Ovary (tissue), 9 donors: ENCODE data around the gene SLC25A39. TPM values are rescaled to one million over a fixed set of nuclear protein-coding genes. Genes with fewer than 3 reads are reported as not detected.
A peak's percentile ranks its signal among the peaks of the same experiment; 100 is the strongest.

Source experiments
- DNase-seq, 5 donors: peaks; one replicate each; pipeline ENCODE4 v3.0.0-alpha.2; 2019 to 2020
- H3K27ac ChIP-seq, 2 donors: fragments of 200-600 bp; one replicate each; pipeline versions ENCODE4 v1.5.1 to v1.8.0; 2019 to 2022
- H3K27me3 ChIP-seq: fragments of 200-600 bp; one replicate; pipeline ENCODE4 v1.8.0; 2022
- H3K36me3 ChIP-seq: fragments of 200-600 bp; sonication (generic); one replicate; pipeline ENCODE4 v1.5.1; 2019
- H3K4me1 ChIP-seq: one replicate; pipeline ENCODE4 v1.8.1; 2013; ENCODE audit warnings: mild to moderate bottlenecking, moderate library complexity; ENCODE audit not compliant: insufficient read depth
- H3K4me3 ChIP-seq: fragments of 200-600 bp; sonication (generic); one replicate; pipeline ENCODE4 v1.5.1; 2017
- H3K9me3 ChIP-seq, 2 donors: fragments of 200-600 bp in 1 of 2; sonication (generic) in 1 of 2; one replicate each; pipeline versions ENCODE4 v1.5.1 to v1.8.1; 2013 to 2019; ENCODE audit warnings: mild to moderate bottlenecking in 1 of 2, moderate library complexity in 1 of 2
- CTCF ChIP-seq, 3 donors: fragments of 450-650 bp in 2 of 3; fragments of 200-600 bp in 1 of 3; IDR thresholded peaks; one replicate each; pipeline versions ENCODE4 v1.5.1 to v1.8.0; 2016 to 2022; ENCODE audit warnings: antibody characterized with exemption in 3 of 3, mild to moderate bottlenecking in 1 of 3
- EP300 ChIP-seq: sonication (generic); formaldehyde crosslinking; IDR thresholded peaks from one replicate; pipeline ENCODE4 v1.6.1; 2017; ENCODE audit warnings: antibody characterized with exemption
- POLR2A ChIP-seq: fragments of 450-650 bp; IDR thresholded peaks from one replicate; pipeline ENCODE4 v1.6.1; 2017; ENCODE audit warnings: antibody characterized with exemption, mild to moderate bottlenecking, moderate library complexity
- WGBS, 3 donors: extraction: QIAGEN DNeasy Blood & Tissue Kit in 1 of 3; methylation state at CpG; one replicate each; pipeline versions ENCODE4 v1.1.5 to v1.1.7; 2013 to 2017; 5-methylcytosine and 5-hydroxymethylcytosine counted together
- intact Hi-C, 4 donors: fragments of 100-400 bp; cut with DNase I; formaldehyde crosslinking; loops; one replicate each; pipeline versions ENCODE4 v1.11.0 to v1.15.1; 2022 to 2023
- polyA plus RNA-seq, 2 donors: library from polyadenylated mRNA; stranded (reverse); fragments of 200-250 nt in 1 of 2; fragments of 350-450 nt in 1 of 2; fragmentation: Illumina TruSeq in 1 of 2; extraction: RNeasy Lipid Tissue Mini Kit (QIAGEN cat#74804) in 1 of 2; gene quantifications; one replicate each; pipeline ENCODE4 v1.2.3, GENCODE V29; 2013 to 2014
- total RNA-seq, 7 donors: library from RNA; depleted of rRNA in 2 of 7; stranded (reverse); fragments of >200 nt in 2 of 7; fragmentation: NEBNext Ultra II Directional in 3 of 7; extraction: Animal tissue kit (Norgen Biotek cat#: 25700) in 3 of 7; gene quantifications; one replicate each; pipeline versions ENCODE4 v1.1.0 to v1.2.4, GENCODE V29; 2016 to 2023
- donor health status: DM: no; HTN: no; CAD: no; lungs with moderate emphysema.
- donor health status: DM: no; HTN: no; CAD: no.
- donor health status: Bipolar disorder and iron deficiency.
- donor health status: DM: yes; HTN: yes; CAD: no.
- donor health status: DM: no; HTN: no; CAD: no.
- donor health status: DM: yes; HTN: yes; CAD: no.

Gene SLC25A39
- total and polyA plus RNA-seq, 9 donors, result 15.9 to 111 (median 63.8) TPM

- Histone ChIP-seq H3K4me3 (no peak overlapping the region), H3K36me3 (no peaks in the 10 kb centered on the region), H3K27ac (peak overlapping the region in 1 of 2 donors; percentile 81), H3K27me3 (no peaks in the 10 kb centered on the region), H3K4me1 (peaks cover 12% of the 10 kb centered on the region), H3K9me3 (no peaks in the 10 kb centered on the region)
- 15 to 27% (median 21%) methylated on average over 20 of the region's 20 CpGs for WGBS, 3 donors
- intact Hi-C loops, result no loop called here
- DNase-seq, result peak; percentile 86 to 91 (median 87)
- TF ChIP-seq EP300 (no peak), CTCF (IDR thresholded peaks at IDR 0.05) (no peak), POLR2A (no peak)
These were observed 44.8 kb downstream of the SLC25A39 start for GRCh38 chr17:44279666-44280391.

GRCh38 chr17:44279346-44279665 lies 45.3 kb downstream of the SLC25A39 start:
- TF ChIP-seq CTCF (IDR thresholded peaks at IDR 0.05) (no peak), EP300 (no peak)
- H3K9me3 ChIP-seq, result no peaks in the 10 kb centered on the region
- H3K4me3 ChIP-seq, result no peak overlapping the region
- intact Hi-C loops, result no loop called here
- peaks cover 12% of the 10 kb centered on the region for H3K4me1 ChIP-seq
- no peak for DNase-seq
- H3K27ac ChIP-seq, result peak overlapping the region in 1 of 2 donors; percentile 81
- no peaks in the 10 kb centered on the region for H3K27me3 ChIP-seq
- no peaks in the 10 kb centered on the region for H3K36me3 ChIP-seq
- 64 to 78% (median 75%) methylated on average over 2 of the region's 2 CpGs for WGBS, 3 donors

GRCh38 chr17:44277976-44278375 lies 46.6 kb downstream of the SLC25A39 start:
- Histone ChIP-seq H3K27me3 (no peaks in the 10 kb centered on the region), H3K36me3 (no peaks in the 10 kb centered on the region), H3K4me3 (no peak overlapping the region), H3K9me3 (no peaks in the 10 kb centered on the region), H3K4me1 (peaks cover 12% of the 10 kb centered on the region), H3K27ac (no peak overlapping the region)
- intact Hi-C loops, result no loop called here
- no peak for DNase-seq
- 72 to 83% (median 75%) methylated on average over 4 of the region's 4 CpGs for WGBS, 3 donors
- TF ChIP-seq CTCF (IDR thresholded peaks at IDR 0.05) (no peak), POLR2A (no peak), EP300 (no peak)

- no peaks in the 10 kb centered on the region for H3K4me1 ChIP-seq
- no peak overlapping the region for H3K4me3 ChIP-seq
- no peak overlapping the region for H3K27ac ChIP-seq
- TF ChIP-seq POLR2A (no peak), CTCF (IDR thresholded peaks at IDR 0.05) (no peak), EP300 (no peak)
- H3K27me3 ChIP-seq, result no peaks in the 10 kb centered on the region
- H3K9me3 ChIP-seq, result no peaks in the 10 kb centered on the region
- H3K36me3 ChIP-seq, result no peaks in the 10 kb centered on the region
- intact Hi-C loops, result no loop called here
- WGBS, 3 donors, result 85 to 94% (median 89%) methylated on average over 5 of the region's 5 CpGs
- DNase-seq, result no peak
These were observed 51.0 kb downstream of the SLC25A39 start for GRCh38 chr17:44273607-44274006.
